PC-3 (cell line): Measurements from ENCODE around the gene AGXT.

ENCODE experiments used
- EZH2 ChIP-seq: fragments of 300-600 bp; sonication (generic); IDR thresholded peaks from one replicate; pipeline ENCODE4 v1.6.1; 2017; ENCODE audit warnings: antibody characterized with exemption, mild to moderate bottlenecking, low read length; ENCODE audit not compliant: unreplicated experiment
- TF ChIP-seq, protein P1 (sequence below): fragments of 300-600 bp; sonication (generic); conservative IDR thresholded peaks from 2 replicates; pipeline ENCODE4 v1.5.1; 2017; ENCODE audit warnings: antibody characterized with exemption, low read depth, mild to moderate bottlenecking, low read length

DNA sequence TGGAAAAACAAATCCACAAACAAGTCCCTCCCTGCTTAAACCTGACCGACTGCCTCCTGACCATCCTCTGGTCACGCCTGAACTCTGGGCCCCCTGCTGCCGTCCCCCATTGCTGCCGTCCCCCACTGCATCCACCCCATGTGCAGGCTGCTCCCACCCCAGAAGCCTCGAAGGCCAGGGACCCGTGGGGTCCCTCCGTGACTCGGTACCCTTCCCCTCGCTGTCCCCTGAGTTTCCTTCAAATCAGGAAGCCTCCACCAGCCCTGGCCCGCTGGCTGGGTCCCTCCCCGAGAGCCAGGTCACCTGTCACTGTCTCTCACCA is 17.9 kb upstream of the AGXT start:
- TF ChIP-seq EZH2, result no peak
- TF ChIP-seq, protein P1, sequence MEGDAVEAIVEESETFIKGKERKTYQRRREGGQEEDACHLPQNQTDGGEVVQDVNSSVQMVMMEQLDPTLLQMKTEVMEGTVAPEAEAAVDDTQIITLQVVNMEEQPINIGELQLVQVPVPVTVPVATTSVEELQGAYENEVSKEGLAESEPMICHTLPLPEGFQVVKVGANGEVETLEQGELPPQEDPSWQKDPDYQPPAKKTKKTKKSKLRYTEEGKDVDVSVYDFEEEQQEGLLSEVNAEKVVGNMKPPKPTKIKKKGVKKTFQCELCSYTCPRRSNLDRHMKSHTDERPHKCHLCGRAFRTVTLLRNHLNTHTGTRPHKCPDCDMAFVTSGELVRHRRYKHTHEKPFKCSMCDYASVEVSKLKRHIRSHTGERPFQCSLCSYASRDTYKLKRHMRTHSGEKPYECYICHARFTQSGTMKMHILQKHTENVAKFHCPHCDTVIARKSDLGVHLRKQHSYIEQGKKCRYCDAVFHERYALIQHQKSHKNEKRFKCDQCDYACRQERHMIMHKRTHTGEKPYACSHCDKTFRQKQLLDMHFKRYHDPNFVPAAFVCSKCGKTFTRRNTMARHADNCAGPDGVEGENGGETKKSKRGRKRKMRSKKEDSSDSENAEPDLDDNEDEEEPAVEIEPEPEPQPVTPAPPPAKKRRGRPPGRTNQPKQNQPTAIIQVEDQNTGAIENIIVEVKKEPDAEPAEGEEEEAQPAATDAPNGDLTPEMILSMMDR, result no peak
